HepG2 (cell line): ENCODE measurements around the gene SNX13. TPM values are rescaled to one million over a fixed set of nuclear protein-coding genes. Genes with fewer than 3 reads are reported as not detected.

Source experiments
- DPF2 ChIP-seq: sonication (generic); formaldehyde crosslinking; IDR thresholded peaks from 2 replicates; pipeline ENCODE4 v1.4.0; 2020; ENCODE audit warnings: mild to moderate bottlenecking, low read depth, missing genetic modification reagents, borderline replicate concordance
- GABPA ChIP-seq, 2 experiments: IDR thresholded peaks; 2 replicates each; pipeline ENCODE4 v1.6.1; 2011 to 2016; ENCODE audit warnings: low read depth in 2 of 2, low read length in 1 of 2, missing biosample characterization in 1 of 2, missing genetic modification characterization in 1 of 2
- ZNF331 ChIP-seq: sonication (generic); formaldehyde crosslinking; IDR thresholded peaks from 2 replicates; pipeline ENCODE4 v1.4.0; 2020; ENCODE audit warnings: missing genetic modification reagents
- ZNF546 ChIP-seq: sonication (generic); formaldehyde crosslinking; conservative IDR thresholded peaks from 2 replicates; pipeline ENCODE4 v1.8.1; 2023; ENCODE audit warnings: mild to moderate bottlenecking, missing genetic modification reagents
- polyA plus RNA-seq, 8 experiments: library from polyadenylated mRNA; depleted of rRNA in 3 of 8; stranded (reverse) in 7 of 8; unstranded in 1 of 8; fragments of >200 nt; fragmentation: Illumina TruSeq in 4 of 8; extraction: Trizol in 4 of 8; gene quantifications; 2 replicates each; pipeline versions ENCODE4 v1.2.1 to v1.2.3, GENCODE V29; 2011 to 2016; ENCODE audit warnings: low read depth in 4 of 8, missing spikeins in 1 of 8, mixed read lengths in 1 of 8; ENCODE audit not compliant: insufficient read depth in 1 of 8
- total RNA-seq, 5 experiments: library from RNA; depleted of rRNA; stranded (reverse); fragments of >200 nt; fragmentation: Illumina TruSeq; extraction: Trizol; gene quantifications; 2 replicates each; pipeline ENCODE4 v1.2.3, GENCODE V29; 2016; ENCODE audit warnings: low read depth in 1 of 5
- TF ChIP-seq, protein P1 (sequence below): sonication (generic); formaldehyde crosslinking; IDR thresholded peaks from 2 replicates; pipeline ENCODE4 v1.4.0; 2020; ENCODE audit warnings: missing genetic modification reagents, borderline replicate concordance
- TF ChIP-seq, protein P2 (sequence below): sonication (generic); formaldehyde crosslinking; IDR thresholded peaks from 2 replicates; pipeline ENCODE4 v1.5.1; 2020; ENCODE audit warnings: missing genetic modification reagents, mild to moderate bottlenecking, borderline replicate concordance
- TF ChIP-seq, protein P3 (sequence below): sonication (generic); formaldehyde crosslinking; IDR thresholded peaks from 2 replicates; pipeline ENCODE4 v1.5.0; 2020; ENCODE audit warnings: mild to moderate bottlenecking, missing genetic modification reagents
- TF ChIP-seq, protein P4 (sequence below): sonication (generic); formaldehyde crosslinking; IDR thresholded peaks from 2 replicates; pipeline ENCODE4 v1.4.0; 2020; ENCODE audit warnings: missing genetic modification reagents

SNX13 gene
- total and polyA plus RNA-seq, 2 of the 13 experiments (the other 11 are each of a cell fraction or from before 2014, with no cell fraction given) = 14.3 to 32.3 TPM

DNA sequence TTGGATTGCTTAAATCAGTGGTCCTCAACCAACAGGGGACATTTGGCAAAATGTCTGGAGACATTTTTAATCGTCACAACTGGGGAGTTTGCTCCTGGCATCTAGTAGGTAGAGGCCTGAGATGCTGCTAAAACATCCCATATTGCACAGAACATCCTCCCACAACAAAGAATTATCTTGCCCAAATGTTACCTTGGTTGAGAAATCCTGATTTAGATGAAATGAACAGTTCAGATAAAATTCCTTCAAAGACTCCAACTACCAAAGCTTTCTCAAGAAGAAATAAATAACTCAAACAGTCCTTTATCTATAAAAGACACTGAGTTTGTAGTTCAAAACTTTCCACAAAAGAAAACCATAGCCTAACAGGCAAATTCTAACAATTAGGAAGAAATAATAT, 160.9 kb downstream of the SNX13 start (continued):
- TF ChIP-seq, protein P1, sequence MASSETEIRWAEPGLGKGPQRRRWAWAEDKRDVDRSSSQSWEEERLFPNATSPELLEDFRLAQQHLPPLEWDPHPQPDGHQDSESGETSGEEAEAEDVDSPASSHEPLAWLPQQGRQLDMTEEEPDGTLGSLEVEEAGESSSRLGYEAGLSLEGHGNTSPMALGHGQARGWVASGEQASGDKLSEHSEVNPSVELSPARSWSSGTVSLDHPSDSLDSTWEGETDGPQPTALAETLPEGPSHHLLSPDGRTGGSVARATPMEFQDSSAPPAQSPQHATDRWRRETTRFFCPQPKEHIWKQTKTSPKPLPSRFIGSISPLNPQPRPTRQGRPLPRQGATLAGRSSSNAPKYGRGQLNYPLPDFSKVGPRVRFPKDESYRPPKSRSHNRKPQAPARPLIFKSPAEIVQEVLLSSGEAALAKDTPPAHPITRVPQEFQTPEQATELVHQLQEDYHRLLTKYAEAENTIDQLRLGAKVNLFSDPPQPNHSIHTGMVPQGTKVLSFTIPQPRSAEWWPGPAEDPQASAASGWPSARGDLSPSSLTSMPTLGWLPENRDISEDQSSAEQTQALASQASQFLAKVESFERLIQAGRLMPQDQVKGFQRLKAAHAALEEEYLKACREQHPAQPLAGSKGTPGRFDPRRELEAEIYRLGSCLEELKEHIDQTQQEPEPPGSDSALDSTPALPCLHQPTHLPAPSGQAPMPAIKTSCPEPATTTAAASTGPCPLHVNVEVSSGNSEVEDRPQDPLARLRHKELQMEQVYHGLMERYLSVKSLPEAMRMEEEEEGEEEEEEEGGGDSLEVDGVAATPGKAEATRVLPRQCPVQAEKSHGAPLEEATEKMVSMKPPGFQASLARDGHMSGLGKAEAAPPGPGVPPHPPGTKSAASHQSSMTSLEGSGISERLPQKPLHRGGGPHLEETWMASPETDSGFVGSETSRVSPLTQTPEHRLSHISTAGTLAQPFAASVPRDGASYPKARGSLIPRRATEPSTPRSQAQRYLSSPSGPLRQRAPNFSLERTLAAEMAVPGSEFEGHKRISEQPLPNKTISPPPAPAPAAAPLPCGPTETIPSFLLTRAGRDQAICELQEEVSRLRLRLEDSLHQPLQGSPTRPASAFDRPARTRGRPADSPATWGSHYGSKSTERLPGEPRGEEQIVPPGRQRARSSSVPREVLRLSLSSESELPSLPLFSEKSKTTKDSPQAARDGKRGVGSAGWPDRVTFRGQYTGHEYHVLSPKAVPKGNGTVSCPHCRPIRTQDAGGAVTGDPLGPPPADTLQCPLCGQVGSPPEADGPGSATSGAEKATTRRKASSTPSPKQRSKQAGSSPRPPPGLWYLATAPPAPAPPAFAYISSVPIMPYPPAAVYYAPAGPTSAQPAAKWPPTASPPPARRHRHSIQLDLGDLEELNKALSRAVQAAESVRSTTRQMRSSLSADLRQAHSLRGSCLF (CRISPR knock-in tag) = no peak
- TF ChIP-seq, protein P2, sequence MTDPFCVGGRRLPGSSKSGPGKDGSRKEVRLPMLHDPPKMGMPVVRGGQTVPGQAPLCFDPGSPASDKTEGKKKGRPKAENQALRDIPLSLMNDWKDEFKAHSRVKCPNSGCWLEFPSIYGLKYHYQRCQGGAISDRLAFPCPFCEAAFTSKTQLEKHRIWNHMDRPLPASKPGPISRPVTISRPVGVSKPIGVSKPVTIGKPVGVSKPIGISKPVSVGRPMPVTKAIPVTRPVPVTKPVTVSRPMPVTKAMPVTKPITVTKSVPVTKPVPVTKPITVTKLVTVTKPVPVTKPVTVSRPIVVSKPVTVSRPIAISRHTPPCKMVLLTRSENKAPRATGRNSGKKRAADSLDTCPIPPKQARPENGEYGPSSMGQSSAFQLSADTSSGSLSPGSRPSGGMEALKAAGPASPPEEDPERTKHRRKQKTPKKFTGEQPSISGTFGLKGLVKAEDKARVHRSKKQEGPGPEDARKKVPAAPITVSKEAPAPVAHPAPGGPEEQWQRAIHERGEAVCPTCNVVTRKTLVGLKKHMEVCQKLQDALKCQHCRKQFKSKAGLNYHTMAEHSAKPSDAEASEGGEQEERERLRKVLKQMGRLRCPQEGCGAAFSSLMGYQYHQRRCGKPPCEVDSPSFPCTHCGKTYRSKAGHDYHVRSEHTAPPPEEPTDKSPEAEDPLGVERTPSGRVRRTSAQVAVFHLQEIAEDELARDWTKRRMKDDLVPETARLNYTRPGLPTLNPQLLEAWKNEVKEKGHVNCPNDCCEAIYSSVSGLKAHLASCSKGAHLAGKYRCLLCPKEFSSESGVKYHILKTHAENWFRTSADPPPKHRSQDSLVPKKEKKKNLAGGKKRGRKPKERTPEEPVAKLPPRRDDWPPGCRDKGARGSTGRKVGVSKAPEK (CRISPR knock-in tag) = no peak
- TF ChIP-seq, protein P3, sequence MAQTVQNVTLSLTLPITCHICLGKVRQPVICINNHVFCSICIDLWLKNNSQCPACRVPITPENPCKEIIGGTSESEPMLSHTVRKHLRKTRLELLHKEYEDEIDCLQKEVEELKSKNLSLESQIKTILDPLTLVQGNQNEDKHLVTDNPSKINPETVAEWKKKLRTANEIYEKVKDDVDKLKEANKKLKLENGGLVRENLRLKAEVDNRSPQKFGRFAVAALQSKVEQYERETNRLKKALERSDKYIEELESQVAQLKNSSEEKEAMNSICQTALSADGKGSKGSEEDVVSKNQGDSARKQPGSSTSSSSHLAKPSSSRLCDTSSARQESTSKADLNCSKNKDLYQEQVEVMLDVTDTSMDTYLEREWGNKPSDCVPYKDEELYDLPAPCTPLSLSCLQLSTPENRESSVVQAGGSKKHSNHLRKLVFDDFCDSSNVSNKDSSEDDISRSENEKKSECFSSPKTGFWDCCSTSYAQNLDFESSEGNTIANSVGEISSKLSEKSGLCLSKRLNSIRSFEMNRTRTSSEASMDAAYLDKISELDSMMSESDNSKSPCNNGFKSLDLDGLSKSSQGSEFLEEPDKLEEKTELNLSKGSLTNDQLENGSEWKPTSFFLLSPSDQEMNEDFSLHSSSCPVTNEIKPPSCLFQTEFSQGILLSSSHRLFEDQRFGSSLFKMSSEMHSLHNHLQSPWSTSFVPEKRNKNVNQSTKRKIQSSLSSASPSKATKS (CRISPR knock-in tag) = no peak
- no peak for TF ChIP-seq ZNF546 (CRISPR knock-in tag)
- no peak for TF ChIP-seq DPF2
- TF ChIP-seq, protein P4, sequence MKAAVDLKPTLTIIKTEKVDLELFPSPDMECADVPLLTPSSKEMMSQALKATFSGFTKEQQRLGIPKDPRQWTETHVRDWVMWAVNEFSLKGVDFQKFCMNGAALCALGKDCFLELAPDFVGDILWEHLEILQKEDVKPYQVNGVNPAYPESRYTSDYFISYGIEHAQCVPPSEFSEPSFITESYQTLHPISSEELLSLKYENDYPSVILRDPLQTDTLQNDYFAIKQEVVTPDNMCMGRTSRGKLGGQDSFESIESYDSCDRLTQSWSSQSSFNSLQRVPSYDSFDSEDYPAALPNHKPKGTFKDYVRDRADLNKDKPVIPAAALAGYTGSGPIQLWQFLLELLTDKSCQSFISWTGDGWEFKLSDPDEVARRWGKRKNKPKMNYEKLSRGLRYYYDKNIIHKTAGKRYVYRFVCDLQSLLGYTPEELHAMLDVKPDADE (CRISPR knock-in tag) = no peak
- no peak for TF ChIP-seq ZNF331 (CRISPR knock-in tag)
- TF ChIP-seq GABPA (IDR thresholded peaks at IDR 0.05; ENCODE audit: low read depth, low read length) = no peak
- no peak for TF ChIP-seq GABPA (CRISPR knock-in tag; IDR thresholded peaks at IDR 0.05; ENCODE audit: low read depth)
- TF ChIP-seq, all 625 proteins: peak for 0
